ENCODE data around the gene VN1R4.
"Not testable (repeated sequence)": the region's sequence is repeated elsewhere in the genome, so short reads cannot be mapped to it uniquely, and the experiment has no call there.

The VN1R4 gene

GRCh38 chr19:53294786-53295441, 27.4 kb upstream of the VN1R4 start:
- no peak overlapping the region for H3K4me3 ChIP-seq (ENCODE audit: low read length)
- H3K27ac ChIP-seq (ENCODE audit: low read length): no peak overlapping the region
- H4K20me1 ChIP-seq (ENCODE audit: insufficient read depth, low read length): no peaks in the 10 kb centered on the region
- no peak overlapping the region for H3K9ac ChIP-seq (ENCODE audit: low read length)
- peaks cover 36% of the 10 kb centered on the region for H3K9me3 ChIP-seq (ENCODE audit: insufficient read depth, low read length)
- no peaks in the 10 kb centered on the region for H3K36me3 ChIP-seq (replicated peaks; ENCODE audit: low read depth, low read length)
- no peak overlapping the region for H3K4me2 ChIP-seq (ENCODE audit: low read length)
- H3K4me1 ChIP-seq (ENCODE audit: low read length): no peaks in the 10 kb centered on the region
- no peak overlapping the region for H2AFZ ChIP-seq (ENCODE audit: low read depth, low read length)
- no peaks in the 10 kb centered on the region for H3K79me2 ChIP-seq (ENCODE audit: low read length)
- TF ChIP-seq CTCF (IDR thresholded peaks at IDR 0.05; ENCODE audit: low read depth, low read length) (no peak), EZH2phosphoT487 (IDR thresholded peaks at IDR 0.05; ENCODE audit: low read depth) (no peak)
- H3K27me3 ChIP-seq (ENCODE audit: low read depth, low read length): no peaks in the 10 kb centered on the region

GRCh38 chr19:53290758-53291549, 23.4 kb upstream of the VN1R4 start:
- H3K27me3 ChIP-seq (ENCODE audit: low read depth, low read length): no peaks in the 10 kb centered on the region
- no peak overlapping the region for H3K9ac ChIP-seq (ENCODE audit: low read length)
- H4K20me1 ChIP-seq (ENCODE audit: insufficient read depth, low read length): no peaks in the 10 kb centered on the region
- H3K4me1 ChIP-seq (ENCODE audit: low read length): no peaks in the 10 kb centered on the region
- peaks cover 34% of the 10 kb centered on the region for H3K9me3 ChIP-seq (ENCODE audit: insufficient read depth, low read length)
- no peaks in the 10 kb centered on the region for H3K79me2 ChIP-seq (ENCODE audit: low read length)
- no peak overlapping the region for H2AFZ ChIP-seq (ENCODE audit: low read depth, low read length)
- TF ChIP-seq CTCF (IDR thresholded peaks at IDR 0.05; ENCODE audit: low read depth, low read length) (no peak), EZH2phosphoT487 (IDR thresholded peaks at IDR 0.05; ENCODE audit: low read depth) (no peak)
- no peak overlapping the region for H3K4me3 ChIP-seq (ENCODE audit: low read length)
- no peaks in the 10 kb centered on the region for H3K36me3 ChIP-seq (replicated peaks; ENCODE audit: low read depth, low read length)
- H3K4me2 ChIP-seq (ENCODE audit: low read length): no peak overlapping the region
- no peak overlapping the region for H3K27ac ChIP-seq (ENCODE audit: low read length)

GRCh38 chr19:53285087-53285486, 17.6 kb upstream of the VN1R4 start:
- H3K4me2 ChIP-seq (ENCODE audit: low read length): no peak overlapping the region
- peaks cover 8% of the 10 kb centered on the region for H3K9me3 ChIP-seq (ENCODE audit: insufficient read depth, low read length)
- H3K9ac ChIP-seq (ENCODE audit: low read length): no peak overlapping the region
- no peaks in the 10 kb centered on the region for H3K36me3 ChIP-seq (replicated peaks; ENCODE audit: low read depth, low read length)
- H2AFZ ChIP-seq (ENCODE audit: low read depth, low read length): no peak overlapping the region
- H3K4me3 ChIP-seq (ENCODE audit: low read length): no peak overlapping the region
- H3K27ac ChIP-seq (ENCODE audit: low read length): no peak overlapping the region
- H3K4me1 ChIP-seq (ENCODE audit: low read length): no peaks in the 10 kb centered on the region
- no peaks in the 10 kb centered on the region for H4K20me1 ChIP-seq (ENCODE audit: insufficient read depth, low read length)
- H3K27me3 ChIP-seq (ENCODE audit: low read depth, low read length): no peaks in the 10 kb centered on the region
- H3K79me2 ChIP-seq (ENCODE audit: low read length): no peaks in the 10 kb centered on the region
- TF ChIP-seq CTCF (IDR thresholded peaks at IDR 0.05; ENCODE audit: low read depth, low read length) (no peak), EZH2phosphoT487 (IDR thresholded peaks at IDR 0.05; ENCODE audit: low read depth) (no peak)

GRCh38 chr19:53281947-53282346, 14.4 kb upstream of the VN1R4 start:
- not testable (repeated sequence) for H4K20me1 ChIP-seq (ENCODE audit: insufficient read depth, low read length); H3K4me2 ChIP-seq (ENCODE audit: low read length)

More at GRCh38 chr19:53281947-53282346, 14.4 kb upstream of the VN1R4 start:
- not testable (repeated sequence) for H2AFZ ChIP-seq (ENCODE audit: low read depth, low read length); H3K4me3 ChIP-seq (ENCODE audit: low read length); H3K27me3 ChIP-seq (ENCODE audit: low read depth, low read length); H3K79me2 ChIP-seq (ENCODE audit: low read length); H3K4me1 ChIP-seq (ENCODE audit: low read length); H3K9ac ChIP-seq (ENCODE audit: low read length); H3K9me3 ChIP-seq (ENCODE audit: insufficient read depth, low read length); H3K36me3 ChIP-seq (replicated peaks; ENCODE audit: low read depth, low read length); H3K27ac ChIP-seq (ENCODE audit: low read length)
